Measurements from ENCODE around the gene DPEP2. TPM values are rescaled to one million over a fixed set of nuclear protein-coding genes. Genes with fewer than 3 reads are reported as not detected.
A peak's percentile ranks its signal among the peaks of the same experiment; 100 is the strongest.
"Not testable (repeated sequence)": the region's sequence is repeated elsewhere in the genome, so short reads cannot be mapped to it uniquely, and the experiment has no call there.

The DPEP2 gene
- total RNA-seq, 6 experiments from 2014 or later = 0.93 to 2.3 (median 1.6) TPM

DNA sequence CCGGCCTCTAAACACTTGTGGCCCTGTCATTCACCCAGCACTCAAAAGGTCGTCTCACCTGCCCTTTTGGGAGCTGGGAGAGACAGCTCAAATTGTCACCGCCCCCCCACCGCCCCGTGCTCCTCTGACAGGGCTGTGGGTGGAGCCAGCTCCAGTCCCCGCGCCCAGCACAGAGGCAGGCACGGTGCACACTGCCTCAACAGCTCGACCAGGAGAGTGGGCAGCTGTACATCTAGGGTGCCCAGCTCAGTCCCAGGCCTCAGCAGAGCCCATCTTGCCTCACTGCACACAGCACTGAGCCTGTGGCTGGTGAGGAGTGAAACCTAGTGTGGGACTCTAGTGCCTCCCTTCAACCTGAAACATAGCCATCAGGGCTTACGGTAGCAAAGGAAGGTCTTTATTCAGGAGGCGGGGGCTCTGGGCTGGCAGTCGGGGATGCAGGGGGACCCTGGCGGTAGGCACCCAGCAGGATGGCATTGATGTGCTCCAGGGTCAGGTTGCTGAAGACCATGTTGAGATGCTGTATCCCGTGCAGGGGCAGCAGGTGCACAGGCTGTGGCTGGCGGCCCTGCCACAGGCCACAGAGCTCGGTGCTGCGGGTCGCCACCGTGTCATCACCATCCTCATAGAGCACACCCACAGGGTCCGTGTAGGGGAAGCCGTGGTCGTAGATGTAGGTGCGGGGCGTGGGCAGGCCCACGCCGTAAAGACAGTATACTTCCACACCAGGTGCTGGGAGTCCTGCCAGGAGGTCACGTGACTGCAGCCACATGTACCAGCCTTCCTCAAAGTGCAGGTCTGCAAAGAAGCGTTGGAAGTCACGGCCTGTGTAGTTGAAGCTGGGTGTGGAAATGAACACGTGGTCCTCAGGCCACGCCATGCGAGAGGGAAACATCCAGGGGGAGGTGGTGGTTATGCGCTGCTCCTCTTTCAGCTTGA, 59.5 kb downstream of the DPEP2 start:
- peaks cover 0 to 57% (median 16%) of the 10 kb centered on the region in 4 donors for H3K4me1 ChIP-seq
- H3K4me3 ChIP-seq = no peak overlapping the region
- H3K27ac ChIP-seq = no peak overlapping the region
- peak; percentile 75 to 83 (median 83) for DNase-seq
- intact Hi-C loops (cut with DNase I) = no loop called here
- ATAC-seq = no peak
- H3K9me3 ChIP-seq = no peaks in the 10 kb centered on the region
- 45% methylated on average over 8 of the region's 33 CpGs for WGBS (ENCODE audit: insufficient coverage, low coverage, low lambda C conversion rate, missing lambda C conversion rate)
- no peaks in the 10 kb centered on the region for H3K27me3 ChIP-seq
- peaks cover 0 to 3% (median 0%) of the 10 kb centered on the region in 4 donors for H3K36me3 ChIP-seq
- TF ChIP-seq CTCF (IDR thresholded peaks at IDR 0.05) (no peak), POLR2A (IDR thresholded peaks at IDR 0.05) (no peak)

- H3K36me3 ChIP-seq; H3K9me3 ChIP-seq; intact Hi-C loops (cut with DNase I); H3K4me3 ChIP-seq; ATAC-seq; DNase-seq; H3K27ac ChIP-seq; H3K27me3 ChIP-seq: not testable (repeated sequence)
- peaks cover 0 to 48% (median 9%) of the 10 kb centered on the region in 4 donors for H3K4me1 ChIP-seq
- WGBS (ENCODE audit: insufficient coverage, low coverage, low lambda C conversion rate, missing lambda C conversion rate) = 92% methylated on average over 4 of the region's 5 CpGs
Measured at GRCh38 chr16:67937713-67938112, 61.6 kb downstream of the DPEP2 start.

Small RNAs within 50 kb of the gene (small RNA-seq; reads per million reads assigned to genes)
- gene RNU6-359P = 0 reads per million in 2 experiments

Other genes starting within 250 kb of the DPEP2 start
- gene RANBP10, start 192.9 kb downstream of the DPEP2 start, total RNA-seq = 10 to 100 TPM; 15.1 to 38.4 (median 22.7) TPM
- gene TSNAXIP1, start 192.6 kb downstream of the DPEP2 start, total RNA-seq = 1 to 10 TPM in 3 of 6 experiments, under 1 TPM in 3; 0.42 to 1.2 (median 0.99) TPM
- 10 to 100 TPM in 4 of 6 experiments, 1 to 10 TPM in 2; 8.9 to 23.9 (median 11.7) TPM for gene THAP11, start 157.2 kb downstream of the DPEP2 start, total RNA-seq
- 10 to 100 TPM; 23.4 to 67.8 (median 33.9) TPM for gene NUTF2, start 152.6 kb downstream of the DPEP2 start, total RNA-seq
- gene CENPT, start 151.8 kb downstream of the DPEP2 start, total RNA-seq = 10 to 100 TPM; 12.2 to 21.1 (median 18.2) TPM
- gene EDC4, start 126.4 kb downstream of the DPEP2 start, total RNA-seq = 10 to 100 TPM; 16.2 to 25.4 (median 19.5) TPM
- gene NRN1L, start 114.6 kb downstream of the DPEP2 start, total RNA-seq = under 1 TPM in 1 of 6 experiments, not detected in 5; 0.84 TPM
- gene PSKH1, start 106.2 kb downstream of the DPEP2 start, total RNA-seq = 10 to 100 TPM in 4 of 6 experiments, 1 to 10 TPM in 2; 6.7 to 22.6 (median 13.2) TPM
- gene CTRL, start 67.6 kb downstream of the DPEP2 start, total RNA-seq = under 1 TPM in 3 of 6 experiments, not detected in 3; 0.12 to 0.49 (median 0.44) TPM
- gene PSMB10, start 62.6 kb downstream of the DPEP2 start, total RNA-seq = 10 to 100 TPM; 19.0 to 39.6 (median 22.7) TPM
- gene LCAT, start 55.4 kb downstream of the DPEP2 start, total RNA-seq = 100 to 1,000 TPM in 4 of 6 experiments, 10 to 100 TPM in 2; 29.4 to 207 (median 137) TPM
- 10 to 100 TPM; 17.2 to 40.0 (median 21.9) TPM for gene SLC12A4, start 30.8 kb downstream of the DPEP2 start, total RNA-seq
- gene DPEP3, start 19.0 kb downstream of the DPEP2 start, total RNA-seq = under 1 TPM in 1 of 6 experiments, not detected in 5; 0.10 TPM
- not detected for gene DPEP2NB, start 16.4 kb upstream of the DPEP2 start, total RNA-seq
- gene DDX28, start 23.7 kb upstream of the DPEP2 start, total RNA-seq = 1 to 10 TPM; 5.4 to 10.0 (median 6.3) TPM
- 10 to 100 TPM in 2 of 6 experiments, 1 to 10 TPM in 4; 7.9 to 16.4 (median 9.2) TPM for gene DUS2, start 23.8 kb upstream of the DPEP2 start, total RNA-seq
- gene NFATC3, start 85.9 kb upstream of the DPEP2 start, total RNA-seq = 10 to 100 TPM; 19.9 to 30.1 (median 25.1) TPM
- gene ESRP2, start 236.6 kb upstream of the DPEP2 start, total RNA-seq = 100 to 1,000 TPM in 1 of 6 experiments, 10 to 100 TPM in 5; 44.8 to 102 (median 57.9) TPM
- 10 to 100 TPM in 5 of 6 experiments, 1 to 10 TPM in 1; 9.7 to 21.2 (median 13.7) TPM for gene PLA2G15, start 245.9 kb upstream of the DPEP2 start, total RNA-seq